Heart left ventricle (tissue), 13 donors: ENCODE measurements around the gene SNX11.

Experiments used
- POLR2A ChIP-seq, 2 donors: fragments of 450-650 bp; IDR thresholded peaks; one replicate each; pipeline ENCODE4 v1.6.1; 2017; ENCODE audit warnings: antibody characterized with exemption in 2 of 2, mild to moderate bottlenecking in 2 of 2, moderate library complexity in 2 of 2
- TF ChIP-seq, protein P1 (sequence below), 12 donors: fragments of 200-600 bp; sonication (generic) in 4 of 12; IDR thresholded peaks; one replicate each; pipeline versions ENCODE4 v1.5.0 to v1.8.0; 2018 to 2022; ENCODE audit warnings: antibody characterized with exemption in 12 of 12, mild to moderate bottlenecking in 5 of 12
- donor health status: ischemic (EF 13 %, LVEDD 7.1; RV severe dilation, severe dysfunction).
- donor health status: DM: no; HTN: yes; CAD: no.
- donor health status: DM: no; HTN: no; CAD: no.
- donor health status: ischemic (EF 25% LVEDD 6.9; RV normal size, moderate dysfunction).
- donor health status: ischemic (EF 25% LVEDD 5.7; RV mildly dilated, moderate dysfunction).
- donor health status: ischemic (EF 35%, LVEDD 5.7; RV mildly dilated, moderate dysfunction).
- donor health status: nonischemic (EF 11% LVEDD 7.7; RV severe dilation, severe dysfunction).
- donor health status: DM: yes; HTN: yes; CAD: no.
- donor health status: PGD.
- donor health status: ischemic (EF 29% LVEDD 5.4; RV normal size, mild dysfunction).
- donor health status: nonischemic (EF 23%, LVEDD 6.1; RV moderate dilation, normal function).

DNA sequence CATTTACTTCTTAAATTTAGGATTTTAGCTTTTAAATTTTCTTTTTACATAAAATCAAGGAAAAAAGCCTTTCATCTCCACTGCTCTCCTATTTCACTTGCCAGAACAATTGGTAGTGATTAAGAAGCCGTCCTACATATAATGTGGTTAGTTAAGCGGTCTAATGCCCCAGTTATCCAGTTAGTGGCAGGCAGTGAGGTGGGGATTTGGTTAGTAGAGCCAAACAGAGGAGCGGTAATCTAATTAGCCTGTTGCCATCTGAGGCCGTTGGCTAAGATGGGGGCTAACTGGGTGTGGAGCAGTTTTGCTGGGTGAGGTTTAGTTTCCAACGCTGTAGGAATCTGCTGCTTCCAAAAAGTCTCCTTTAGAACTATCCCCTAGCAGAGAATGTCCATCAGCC, 22.4 kb downstream of the SNX11 start:
- TF ChIP-seq POLR2A (IDR thresholded peaks at IDR 0.05) = no peak
- TF ChIP-seq, protein P1, sequence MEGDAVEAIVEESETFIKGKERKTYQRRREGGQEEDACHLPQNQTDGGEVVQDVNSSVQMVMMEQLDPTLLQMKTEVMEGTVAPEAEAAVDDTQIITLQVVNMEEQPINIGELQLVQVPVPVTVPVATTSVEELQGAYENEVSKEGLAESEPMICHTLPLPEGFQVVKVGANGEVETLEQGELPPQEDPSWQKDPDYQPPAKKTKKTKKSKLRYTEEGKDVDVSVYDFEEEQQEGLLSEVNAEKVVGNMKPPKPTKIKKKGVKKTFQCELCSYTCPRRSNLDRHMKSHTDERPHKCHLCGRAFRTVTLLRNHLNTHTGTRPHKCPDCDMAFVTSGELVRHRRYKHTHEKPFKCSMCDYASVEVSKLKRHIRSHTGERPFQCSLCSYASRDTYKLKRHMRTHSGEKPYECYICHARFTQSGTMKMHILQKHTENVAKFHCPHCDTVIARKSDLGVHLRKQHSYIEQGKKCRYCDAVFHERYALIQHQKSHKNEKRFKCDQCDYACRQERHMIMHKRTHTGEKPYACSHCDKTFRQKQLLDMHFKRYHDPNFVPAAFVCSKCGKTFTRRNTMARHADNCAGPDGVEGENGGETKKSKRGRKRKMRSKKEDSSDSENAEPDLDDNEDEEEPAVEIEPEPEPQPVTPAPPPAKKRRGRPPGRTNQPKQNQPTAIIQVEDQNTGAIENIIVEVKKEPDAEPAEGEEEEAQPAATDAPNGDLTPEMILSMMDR (IDR thresholded peaks at IDR 0.05) = no peak
